Measurements from ENCODE around the gene TM9SF1. TPM values are rescaled to one million over a fixed set of nuclear protein-coding genes. Genes with fewer than 3 reads are reported as not detected.
A peak's percentile ranks its signal among the peaks of the same experiment; 100 is the strongest.

The TM9SF1 gene
- total and polyA plus RNA-seq, 2 of the 13 experiments (the other 11 are each of a cell fraction or from before 2014, with no cell fraction given), result 83.2 to 110 TPM

DNA sequence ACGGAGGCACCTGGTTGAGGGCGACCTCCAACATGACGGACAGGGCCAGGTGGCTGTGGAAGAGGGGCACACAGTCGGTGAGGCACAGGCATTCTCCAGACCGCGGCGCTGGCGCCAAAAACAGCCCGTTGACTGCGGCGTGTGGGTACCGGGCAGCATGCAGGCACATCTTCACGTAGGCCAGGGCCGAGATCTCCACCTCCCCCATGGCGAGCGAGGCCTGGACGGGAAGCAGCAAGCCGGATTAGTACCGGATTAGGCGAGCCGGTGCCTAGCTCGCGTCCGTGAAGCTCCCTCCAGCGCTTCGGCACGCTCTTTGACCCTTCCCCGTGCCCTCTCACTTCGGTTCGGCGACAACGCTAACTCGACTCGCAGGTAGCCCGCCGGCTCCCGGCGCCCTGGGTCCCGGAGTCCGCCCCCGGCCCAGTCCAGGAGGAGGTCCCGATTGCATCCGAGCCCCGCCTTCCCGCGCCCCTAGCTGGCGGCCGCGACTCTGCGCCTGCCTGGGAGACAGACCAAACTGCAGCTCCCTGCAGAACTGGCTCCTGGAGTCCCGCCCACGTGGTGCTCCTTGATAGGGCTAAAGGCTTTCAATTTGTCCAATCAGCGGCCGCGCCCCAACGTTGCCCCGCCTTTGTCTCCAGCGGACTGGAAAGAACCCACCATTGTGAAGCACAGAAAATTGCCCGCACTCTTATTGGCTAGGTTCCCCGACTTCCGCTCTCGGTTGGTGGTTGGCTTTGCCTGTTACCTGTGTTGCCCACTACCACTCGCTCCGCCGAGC lies 54.0 kb downstream of the TM9SF1 start, which contains the start of gene EMC9 (continued):
- TF ChIP-seq NFRKB (IDR thresholded peaks at IDR 0.05) (no peak), MLLT10 (CRISPR knock-in tag; IDR thresholded peaks at IDR 0.05) (peak; percentile 64; the same call in 1 of the 2 replicates), JDP2 (CRISPR knock-in tag; IDR thresholded peaks at IDR 0.05; ENCODE audit: borderline replicate concordance) (no peak), NFATC3 (CRISPR knock-in tag; IDR thresholded peaks at IDR 0.05) (no peak; the same call in 1 of the 2 replicates), TBX2 (CRISPR knock-in tag; IDR thresholded peaks at IDR 0.05; ENCODE audit: borderline replicate concordance) (peak; percentile 96), ZNF580 (CRISPR knock-in tag; IDR thresholded peaks at IDR 0.05; ENCODE audit: borderline replicate concordance, low read depth) (peak; percentile 84), ZNF264 (CRISPR knock-in tag; IDR thresholded peaks at IDR 0.05) (0 out of 2 replicates have a peak, but pooled peaks have one; percentile 43), ZNF543 (CRISPR knock-in tag; IDR thresholded peaks at IDR 0.05) (peak; percentile 98), RXRA (CRISPR knock-in tag; IDR thresholded peaks at IDR 0.05) (peak; percentile 70), ZNF350 (CRISPR knock-in tag; IDR thresholded peaks at IDR 0.05; ENCODE audit: borderline replicate concordance, low read depth) (peak; percentile 99), ZC3H4 (CRISPR knock-in tag; IDR thresholded peaks at IDR 0.05; ENCODE audit: borderline replicate concordance) (no peak; the same call in none of the 2 replicates), ZNF619 (CRISPR knock-in tag; IDR thresholded peaks at IDR 0.05) (peak; percentile 82), REXO4 (CRISPR knock-in tag; IDR thresholded peaks at IDR 0.05; ENCODE audit: borderline replicate concordance) (peak; percentile 97), ZFP90 (CRISPR knock-in tag; IDR thresholded peaks at IDR 0.05; ENCODE audit: borderline replicate concordance) (peak; percentile 82), ZNF556 (CRISPR knock-in tag; IDR thresholded peaks at IDR 0.05; ENCODE audit: borderline replicate concordance) (peak; percentile 71), ZNF446 (CRISPR knock-in tag; IDR thresholded peaks at IDR 0.05) (no peak), KLF16 (CRISPR knock-in tag; IDR thresholded peaks at IDR 0.05) (peak in 1 of 2 experiments; percentile 98; a peak in 2 of 4 replicates), FUBP1 (CRISPR knock-in tag; IDR thresholded peaks at IDR 0.05; ENCODE audit: borderline replicate concordance) (0 out of 2 replicates have a peak, but pooled peaks have one; percentile 64), ZNF34 (CRISPR knock-in tag; IDR thresholded peaks at IDR 0.05; ENCODE audit: borderline replicate concordance) (peak; percentile 88; the same call in 1 of the 2 replicates), ZFP36L2 (CRISPR knock-in tag; IDR thresholded peaks at IDR 0.05) (no peak), HOXA3 (CRISPR knock-in tag; IDR thresholded peaks at IDR 0.05) (peak; percentile 70), ZNF501 (CRISPR knock-in tag; IDR thresholded peaks at IDR 0.05) (no peak)
- TF ChIP-seq, protein P1, sequence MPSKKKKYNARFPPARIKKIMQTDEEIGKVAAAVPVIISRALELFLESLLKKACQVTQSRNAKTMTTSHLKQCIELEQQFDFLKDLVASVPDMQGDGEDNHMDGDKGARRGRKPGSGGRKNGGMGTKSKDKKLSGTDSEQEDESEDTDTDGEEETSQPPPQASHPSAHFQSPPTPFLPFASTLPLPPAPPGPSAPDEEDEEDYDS (CRISPR knock-in tag; IDR thresholded peaks at IDR 0.05), result peak; percentile 98
- TF ChIP-seq, protein P2, sequence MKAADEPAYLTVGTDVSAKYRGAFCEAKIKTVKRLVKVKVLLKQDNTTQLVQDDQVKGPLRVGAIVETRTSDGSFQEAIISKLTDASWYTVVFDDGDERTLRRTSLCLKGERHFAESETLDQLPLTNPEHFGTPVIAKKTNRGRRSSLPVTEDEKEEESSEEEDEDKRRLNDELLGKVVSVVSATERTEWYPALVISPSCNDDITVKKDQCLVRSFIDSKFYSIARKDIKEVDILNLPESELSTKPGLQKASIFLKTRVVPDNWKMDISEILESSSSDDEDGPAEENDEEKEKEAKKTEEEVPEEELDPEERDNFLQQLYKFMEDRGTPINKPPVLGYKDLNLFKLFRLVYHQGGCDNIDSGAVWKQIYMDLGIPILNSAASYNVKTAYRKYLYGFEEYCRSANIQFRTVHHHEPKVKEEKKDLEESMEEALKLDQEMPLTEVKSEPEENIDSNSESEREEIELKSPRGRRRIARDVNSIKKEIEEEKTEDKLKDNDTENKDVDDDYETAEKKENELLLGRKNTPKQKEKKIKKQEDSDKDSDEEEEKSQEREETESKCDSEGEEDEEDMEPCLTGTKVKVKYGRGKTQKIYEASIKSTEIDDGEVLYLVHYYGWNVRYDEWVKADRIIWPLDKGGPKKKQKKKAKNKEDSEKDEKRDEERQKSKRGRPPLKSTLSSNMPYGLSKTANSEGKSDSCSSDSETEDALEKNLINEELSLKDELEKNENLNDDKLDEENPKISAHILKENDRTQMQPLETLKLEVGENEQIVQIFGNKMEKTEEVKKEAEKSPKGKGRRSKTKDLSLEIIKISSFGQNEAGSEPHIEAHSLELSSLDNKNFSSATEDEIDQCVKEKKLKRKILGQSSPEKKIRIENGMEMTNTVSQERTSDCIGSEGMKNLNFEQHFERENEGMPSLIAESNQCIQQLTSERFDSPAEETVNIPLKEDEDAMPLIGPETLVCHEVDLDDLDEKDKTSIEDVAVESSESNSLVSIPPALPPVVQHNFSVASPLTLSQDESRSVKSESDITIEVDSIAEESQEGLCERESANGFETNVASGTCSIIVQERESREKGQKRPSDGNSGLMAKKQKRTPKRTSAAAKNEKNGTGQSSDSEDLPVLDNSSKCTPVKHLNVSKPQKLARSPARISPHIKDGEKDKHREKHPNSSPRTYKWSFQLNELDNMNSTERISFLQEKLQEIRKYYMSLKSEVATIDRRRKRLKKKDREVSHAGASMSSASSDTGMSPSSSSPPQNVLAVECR (CRISPR knock-in tag; IDR thresholded peaks at IDR 0.05; ENCODE audit: borderline replicate concordance), result no peak
